NCI-H82 treated with DMSO at 0.1 percent for 48 hours (cell line): ENCODE data around the gene KAT8.
"Not testable (repeated sequence)": the region's sequence is repeated elsewhere in the genome, so short reads cannot be mapped to it uniquely, and the experiment has no call there.

Experiments
- DNase-seq: peaks from one replicate; lab custom pipeline; 2025; ENCODE audit not compliant: unreplicated experiment; lab: John Stamatoyannopoulos, UW

KAT8 gene

GRCh38 chr16:31130336-31130891, 12.9 kb downstream of the KAT8 start:
- no peak for DNase-seq

GRCh38 chr16:31130899-31131298, 13.4 kb downstream of the KAT8 start:
- DNase-seq: no peak

- no peak for DNase-seq
These were observed 14.0 kb downstream of the KAT8 start for GRCh38 chr16:31131416-31131815.

GRCh38 chr16:31131841-31132271, 14.4 kb downstream of the KAT8 start:
- DNase-seq: no peak

- no peak for DNase-seq
These were observed 15.0 kb downstream of the KAT8 start for GRCh38 chr16:31132303-31132979.

- DNase-seq: no peak
These were observed 15.6 kb downstream of the KAT8 start for GRCh38 chr16:31133046-31133501.

GRCh38 chr16:31134091-31134571, 16.7 kb downstream of the KAT8 start:
- DNase-seq: no peak

- DNase-seq: peak; percentile 49
These were observed 17.4 kb downstream of the KAT8 start for GRCh38 chr16:31134625-31135534.

- no peak for DNase-seq
These were observed 18.2 kb downstream of the KAT8 start, which contains the start of gene PRSS8 for GRCh38 chr16:31135535-31136286. Gene PRSS8 (minus strand): TSS chr16:31135727. CDS start chr16:31135498, 229 bp downstream.

- DNase-seq: no peak
These were observed 18.8 kb downstream of the KAT8 start for GRCh38 chr16:31136287-31136662.

GRCh38 chr16:31136822-31137499, 19.5 kb downstream of the KAT8 start:
- not testable (repeated sequence) for DNase-seq

- DNase-seq: no peak
These were observed 21.4 kb downstream of the KAT8 start for GRCh38 chr16:31138621-31139578.

- DNase-seq: not testable (repeated sequence)
These were observed 23.6 kb downstream of the KAT8 start for GRCh38 chr16:31141071-31141469.

- no peak for DNase-seq
These were observed 24.1 kb downstream of the KAT8 start for GRCh38 chr16:31141489-31142108.

GRCh38 chr16:31142109-31143010, 24.9 kb downstream of the KAT8 start:
- peak; percentile 95 for DNase-seq

GRCh38 chr16:31143011-31143693, 25.7 kb downstream of the KAT8 start:
- no peak for DNase-seq

- no peak for DNase-seq
These were observed 26.3 kb downstream of the KAT8 start for GRCh38 chr16:31143694-31144148.
